Neutrophil (primary cell): ENCODE results near the gene DNAJB13.
A peak's percentile ranks its signal among the peaks of the same experiment; 100 is the strongest.

Source experiments
- H3K27ac ChIP-seq: fragments of 200-600 bp; sonication (generic); 2 replicates; pipeline ENCODE4 v1.5.1; 2016; ENCODE audit warnings: mild to moderate bottlenecking, moderate library complexity
- H3K27me3 ChIP-seq: fragments of 200-600 bp; sonication (generic); 2 replicates; pipeline ENCODE4 v1.6.0; 2016; ENCODE audit warnings: mild to moderate bottlenecking
- H3K36me3 ChIP-seq: fragments of 200-600 bp; sonication (generic); 2 replicates; pipeline ENCODE4 v1.5.1; 2017
- H3K4me1 ChIP-seq, 2 experiments: fragments of 200-600 bp in 1 of 2; sonication (generic) in 1 of 2; 1 replicate in 1 of 2; 2 replicates in 1 of 2; pipeline versions ENCODE4 v1.5.1 to v1.6.1; 2013 to 2016; ENCODE audit warnings: low read depth in 1 of 2, low read length in 1 of 2, mild to moderate bottlenecking in 1 of 2, moderate library complexity in 1 of 2; ENCODE audit not compliant: control insufficient read depth in 1 of 2, insufficient read depth in 1 of 2
- H3K4me3 ChIP-seq, 2 experiments: fragments of 200-600 bp in 1 of 2; sonication (generic) in 1 of 2; 1 replicate in 1 of 2; 2 replicates in 1 of 2; pipeline ENCODE4 v1.5.1; 2013 to 2016; ENCODE audit warnings: low read depth in 1 of 2, low read length in 1 of 2, mild to moderate bottlenecking in 1 of 2, moderate library complexity in 1 of 2
- H3K9me3 ChIP-seq: fragments of 200-600 bp; sonication (generic); 2 replicates; pipeline ENCODE4 v1.5.1; 2016
- CTCF ChIP-seq: fragments of 200-600 bp; sonication (generic); IDR thresholded peaks from 2 replicates; pipeline ENCODE4 v1.5.1; 2016; ENCODE audit warnings: antibody characterized with exemption

Gene DNAJB13

GRCh38 chr11:73969091-73969490 is 18.3 kb downstream of the DNAJB13 start:
- Histone ChIP-seq H3K27me3 (peaks cover 11% of the 10 kb centered on the region), H3K4me3 (no peak overlapping the region), H3K27ac (no peak overlapping the region), H3K4me1 (peaks cover 7 to 12% of the 10 kb centered on the region in 2 experiments), H3K36me3 (peaks cover 12% of the 10 kb centered on the region), H3K9me3 (no peaks in the 10 kb centered on the region)
- no peak for TF ChIP-seq CTCF

- Histone ChIP-seq H3K27ac (no peak overlapping the region), H3K9me3 (no peaks in the 10 kb centered on the region), H3K27me3 (peaks cover 7% of the 10 kb centered on the region), H3K36me3 (peaks cover 23% of the 10 kb centered on the region), H3K4me3 (no peak overlapping the region), H3K4me1 (peaks cover 10% of the 10 kb centered on the region in 2 experiments)
- TF ChIP-seq CTCF = no peak
These were observed 19.4 kb downstream of the DNAJB13 start for GRCh38 chr11:73969991-73970800.

DNA sequence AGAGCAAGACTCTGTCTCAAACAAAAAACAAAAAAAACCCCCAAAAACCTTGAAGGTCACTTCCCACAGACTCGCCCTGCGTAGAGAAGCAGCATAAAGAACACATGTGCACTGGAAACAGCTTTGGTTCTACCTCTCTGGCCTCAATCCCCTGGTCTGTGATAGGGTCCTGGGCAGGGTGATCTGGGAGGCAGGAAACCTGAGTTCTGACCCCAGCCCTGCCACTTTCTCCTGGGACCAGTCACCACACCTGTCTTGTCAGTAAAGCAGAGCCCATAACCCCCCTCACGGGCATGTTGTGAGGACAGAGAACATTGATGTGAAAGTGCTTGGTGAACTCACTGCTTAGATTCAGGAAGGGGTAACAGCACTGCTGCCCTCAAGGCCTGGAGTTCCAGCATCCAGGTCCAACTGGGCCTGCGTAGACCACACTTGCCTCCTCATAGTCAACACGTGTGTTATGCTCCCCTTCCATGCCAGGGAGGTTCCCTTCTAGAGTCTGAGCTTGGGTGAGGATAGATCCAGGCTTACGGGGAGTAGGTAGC is 20.4 kb downstream of the DNAJB13 start:
- peaks cover 10% of the 10 kb centered on the region in 2 experiments for H3K4me1 ChIP-seq
- no peaks in the 10 kb centered on the region for H3K9me3 ChIP-seq
- H3K36me3 ChIP-seq = peaks cover 34% of the 10 kb centered on the region
- H3K4me3 ChIP-seq = no peak overlapping the region
- H3K27me3 ChIP-seq = no peaks in the 10 kb centered on the region
- TF ChIP-seq CTCF = no peak
- no peak overlapping the region for H3K27ac ChIP-seq

DNA sequence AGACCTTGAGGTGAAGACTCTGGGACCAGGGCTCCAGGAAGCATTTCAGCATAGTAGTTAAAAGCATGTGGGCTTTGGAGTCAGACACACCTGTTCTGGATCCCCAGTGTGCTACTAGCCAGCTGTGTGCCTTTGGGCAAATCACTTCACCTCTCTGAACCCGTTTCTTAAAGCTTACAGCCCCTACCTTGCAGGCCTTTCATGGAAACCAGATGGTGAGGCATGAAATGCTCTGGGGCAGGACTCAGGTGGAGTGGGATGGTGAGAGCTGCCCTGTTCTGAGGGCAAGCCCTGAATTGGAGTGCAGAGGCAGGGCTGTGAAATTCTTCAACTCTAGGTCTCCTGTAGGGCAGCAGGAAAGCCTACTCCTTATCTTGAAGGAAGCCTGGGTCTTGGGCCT is 21.4 kb downstream of the DNAJB13 start:
- H3K9me3 ChIP-seq = no peaks in the 10 kb centered on the region
- no peak for TF ChIP-seq CTCF
- H3K27ac ChIP-seq = no peak overlapping the region
- peaks cover 43% of the 10 kb centered on the region for H3K36me3 ChIP-seq
- no peak overlapping the region for H3K4me3 ChIP-seq
- peaks cover 10% of the 10 kb centered on the region in 2 experiments for H3K4me1 ChIP-seq
- no peaks in the 10 kb centered on the region for H3K27me3 ChIP-seq

DNA sequence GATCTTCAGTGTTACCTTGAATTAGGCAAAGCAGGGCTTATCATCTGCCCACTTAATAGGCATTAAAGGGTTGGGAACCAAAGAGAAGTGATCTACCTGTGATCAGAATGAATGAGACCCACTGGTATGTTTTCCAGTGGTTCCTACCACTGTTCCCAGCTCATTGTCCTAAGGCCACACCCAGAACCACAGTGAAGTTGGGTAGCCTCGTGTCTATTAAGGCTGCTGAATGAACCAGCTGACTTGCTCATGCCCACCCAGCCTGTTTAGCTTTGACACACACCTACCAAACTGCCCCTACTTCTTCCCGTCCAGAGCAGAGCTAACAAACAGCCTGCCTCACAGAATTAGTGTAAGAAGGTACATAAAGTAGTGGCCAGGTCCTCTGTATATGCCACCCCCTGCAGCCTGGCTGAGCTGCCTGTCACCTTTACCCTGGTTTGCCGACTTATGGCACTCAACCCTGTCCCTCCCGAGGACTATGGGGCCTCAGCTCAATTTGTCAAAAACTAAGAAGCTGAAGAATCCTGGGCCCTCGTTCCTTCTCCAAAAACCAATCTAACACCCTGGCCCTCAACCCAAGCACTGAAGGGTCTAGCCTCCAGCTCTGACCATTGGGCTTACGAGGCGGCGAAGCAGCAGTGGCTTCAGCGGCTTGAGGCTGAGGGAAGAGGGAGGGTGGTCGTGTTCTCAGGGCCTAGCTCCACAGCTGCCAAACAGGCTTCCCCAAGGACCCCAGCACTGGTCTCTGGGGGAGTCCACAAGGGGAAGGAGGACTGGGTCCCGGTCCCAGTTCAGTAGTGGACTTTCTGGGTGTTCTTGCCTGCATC is 22.0 kb downstream of the DNAJB13 start:
- peak overlapping the region; percentile 53 for H3K27ac ChIP-seq
- no peaks in the 10 kb centered on the region for H3K27me3 ChIP-seq
- no peaks in the 10 kb centered on the region for H3K9me3 ChIP-seq
- no peak overlapping the region for H3K4me3 ChIP-seq
- peaks cover 10% of the 10 kb centered on the region in 2 experiments for H3K4me1 ChIP-seq
- H3K36me3 ChIP-seq = peaks cover 49% of the 10 kb centered on the region
- TF ChIP-seq CTCF = no peak
